Measurements from ENCODE around the gene SMG1.
"Not testable (repeated sequence)": the region's sequence is repeated elsewhere in the genome, so short reads cannot be mapped to it uniquely, and the experiment has no call there.

The SMG1 gene

GRCh38 chr16:18796377-18796776, 129.8 kb downstream of the SMG1 start:
- DNase-seq, result no peak

DNA sequence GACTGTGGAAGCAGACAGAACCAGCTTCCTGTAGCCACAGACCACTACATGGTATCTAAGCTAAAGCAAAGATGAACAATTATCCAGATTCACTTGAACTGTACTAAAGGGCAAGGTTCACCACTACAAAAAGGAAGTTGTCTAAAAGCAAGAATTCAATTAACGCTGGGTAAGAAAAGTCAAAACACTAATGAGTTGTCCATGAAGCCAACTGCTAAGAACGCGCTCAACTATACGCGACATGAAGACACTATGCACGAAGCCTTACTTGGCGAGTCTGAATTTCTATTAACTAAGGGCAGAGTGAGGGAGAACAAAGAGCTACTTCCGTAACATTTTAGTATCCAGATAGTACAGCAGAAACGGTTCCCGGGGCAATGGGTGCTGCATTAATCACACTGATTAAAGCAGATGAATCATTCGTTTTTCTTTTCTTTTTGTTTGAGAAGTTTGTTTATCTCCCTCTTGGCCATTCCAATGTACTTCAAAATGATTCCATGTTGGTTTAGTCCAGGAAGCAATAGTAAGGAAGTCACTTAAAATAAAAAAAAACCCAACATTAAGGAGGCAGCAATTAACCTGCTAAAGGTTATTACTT, 133.3 kb downstream of the SMG1 start:
- no peak for DNase-seq

DNA sequence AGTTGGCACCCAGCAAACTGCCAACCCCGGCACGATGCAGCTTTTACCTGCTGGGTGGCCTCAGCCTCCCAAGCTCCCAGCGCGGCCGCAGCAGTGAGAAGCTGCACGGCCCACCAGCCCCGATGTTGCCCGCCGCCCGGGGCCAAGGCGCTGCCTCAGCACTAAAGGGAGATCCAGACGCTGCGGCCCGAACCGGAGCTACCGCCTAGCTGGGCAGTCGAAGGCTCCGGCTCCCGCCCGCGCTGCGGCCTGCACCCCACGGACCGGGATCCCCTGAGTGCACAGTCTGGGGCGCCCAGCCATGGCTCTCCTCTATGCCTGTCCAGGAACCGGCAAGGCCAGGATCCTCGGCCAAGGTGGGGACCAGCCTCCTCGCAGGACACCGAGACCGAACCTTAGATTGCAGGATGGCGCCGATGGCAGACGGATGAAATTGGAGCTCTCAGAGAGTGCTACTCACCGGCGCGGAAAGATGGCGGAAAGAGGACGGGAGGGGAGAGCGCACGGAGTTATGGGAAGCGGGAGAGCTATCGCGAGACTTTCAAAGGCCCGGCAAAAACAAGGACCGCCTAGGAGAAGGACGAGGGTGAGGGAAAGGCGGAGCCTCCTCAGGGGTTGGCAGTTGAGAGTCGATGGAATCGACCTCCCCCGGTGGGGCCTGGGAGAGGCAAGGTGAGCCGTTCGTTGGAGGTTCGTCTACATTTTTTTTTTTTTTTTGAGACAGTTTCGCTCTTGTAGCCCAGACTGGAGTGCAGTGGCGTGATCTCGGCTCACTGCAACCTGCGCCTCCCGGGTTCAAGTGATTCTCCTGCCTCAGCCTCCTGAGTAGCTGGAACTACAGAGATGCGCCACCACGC, 136.1 kb downstream of the SMG1 start, which contains the start of gene RPS15A:
Gene RPS15A (minus strand): TSS at position 485 of the 857 bp plus-strand sequence. CDS start 1,221 bp downstream, outside the sequence.
- DNase-seq, result peak; percentile 97

DNA sequence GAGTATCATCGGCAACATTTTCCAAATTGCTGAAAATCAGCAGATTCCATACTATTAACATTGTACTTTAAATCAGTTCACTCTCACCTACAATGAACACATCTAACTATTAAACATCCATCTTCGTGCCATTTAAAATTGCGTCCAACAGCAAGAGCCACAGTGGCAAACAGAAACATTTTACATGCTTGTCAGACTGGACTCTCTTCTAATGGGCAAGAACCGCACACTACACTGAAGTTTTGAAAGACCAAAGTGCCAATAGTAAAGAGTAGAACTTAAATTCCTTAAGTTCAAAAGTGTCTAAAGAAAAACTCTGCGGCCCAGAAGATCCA, 136.7 kb downstream of the SMG1 start:
- DNase-seq, result no peak

DNA sequence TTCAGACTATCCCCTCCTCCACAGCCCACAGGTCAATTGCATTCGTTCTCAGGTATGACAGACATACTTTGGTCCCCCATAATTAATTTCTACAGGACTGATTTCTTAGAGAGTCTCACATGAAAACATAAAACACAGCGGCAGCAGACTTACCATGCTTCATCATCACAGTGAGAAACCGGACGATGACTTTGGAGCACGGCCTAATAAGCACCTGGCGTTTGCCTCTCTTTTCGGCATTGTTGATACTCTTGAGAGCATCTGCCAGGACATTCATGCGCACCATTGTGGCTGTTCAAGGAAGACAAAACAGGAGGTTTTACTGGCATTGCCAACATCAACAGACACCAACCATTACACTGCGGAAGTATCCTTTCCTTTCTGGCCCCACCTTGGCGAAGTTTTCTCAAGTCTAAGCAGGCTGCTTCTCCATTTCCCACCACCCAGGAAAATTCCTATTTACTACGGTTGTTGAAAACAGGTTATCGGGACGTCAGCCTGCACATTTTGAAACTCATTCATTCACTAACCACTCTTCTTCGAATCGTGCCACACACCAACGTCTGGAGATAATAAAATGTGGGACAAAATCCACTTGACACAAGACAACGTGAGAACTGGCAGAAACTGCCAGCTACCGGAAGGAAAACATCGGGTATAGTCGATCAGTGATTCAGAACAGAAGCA, 137.2 kb downstream of the SMG1 start:
- DNase-seq, result no peak

GRCh38 chr16:18784917-18785623, 141.1 kb downstream of the SMG1 start:
- no peak for DNase-seq

- no peak for DNase-seq
These were observed 142.5 kb downstream of the SMG1 start for GRCh38 chr16:18783430-18784341.

GRCh38 chr16:18782697-18783429, 143.3 kb downstream of the SMG1 start:
- DNase-seq, result peak; percentile 29

GRCh38 chr16:18781232-18781631, 145.0 kb downstream of the SMG1 start:
- DNase-seq, result not testable (repeated sequence)

DNA sequence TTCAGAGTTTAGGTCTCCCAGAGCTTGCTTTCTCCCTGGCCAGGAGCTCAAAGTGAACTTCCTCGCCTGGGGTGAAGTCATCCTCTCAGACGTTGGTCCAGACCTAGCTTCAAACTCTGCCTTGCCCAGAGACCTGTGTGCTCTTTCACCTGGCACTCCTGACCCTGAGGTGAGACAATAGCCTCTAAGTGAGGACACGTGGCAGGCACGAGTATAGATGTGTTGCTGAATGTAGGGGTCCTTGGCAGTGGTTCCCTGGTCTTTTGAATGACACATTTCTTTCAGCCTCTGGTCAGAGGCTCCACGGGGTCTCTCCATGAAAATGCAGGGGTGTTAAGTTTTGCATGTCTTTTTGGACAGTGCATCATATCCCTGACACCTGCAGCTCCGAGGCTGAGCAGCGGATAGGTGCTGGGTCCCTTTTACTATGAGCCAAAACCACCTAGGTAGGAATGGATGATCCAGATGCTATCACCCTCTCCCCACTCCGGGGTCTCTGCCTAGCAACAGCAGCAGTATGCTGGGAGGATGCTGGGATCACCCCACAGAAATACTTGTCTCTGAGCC, 145.7 kb downstream of the SMG1 start:
- DNase-seq, result not testable (repeated sequence)

GRCh38 chr16:18777664-18778063, 148.5 kb downstream of the SMG1 start:
- DNase-seq, result not testable (repeated sequence)

GRCh38 chr16:18776334-18776733, 149.9 kb downstream of the SMG1 start:
- not testable (repeated sequence) for DNase-seq

- not testable (repeated sequence) for DNase-seq
These were observed 151.6 kb downstream of the SMG1 start for GRCh38 chr16:18774651-18775050.

GRCh38 chr16:18772171-18772570, 154.0 kb downstream of the SMG1 start:
- DNase-seq, result not testable (repeated sequence)

- not testable (repeated sequence) for DNase-seq
These were observed 155.8 kb downstream of the SMG1 start for GRCh38 chr16:18770336-18770962.

DNA sequence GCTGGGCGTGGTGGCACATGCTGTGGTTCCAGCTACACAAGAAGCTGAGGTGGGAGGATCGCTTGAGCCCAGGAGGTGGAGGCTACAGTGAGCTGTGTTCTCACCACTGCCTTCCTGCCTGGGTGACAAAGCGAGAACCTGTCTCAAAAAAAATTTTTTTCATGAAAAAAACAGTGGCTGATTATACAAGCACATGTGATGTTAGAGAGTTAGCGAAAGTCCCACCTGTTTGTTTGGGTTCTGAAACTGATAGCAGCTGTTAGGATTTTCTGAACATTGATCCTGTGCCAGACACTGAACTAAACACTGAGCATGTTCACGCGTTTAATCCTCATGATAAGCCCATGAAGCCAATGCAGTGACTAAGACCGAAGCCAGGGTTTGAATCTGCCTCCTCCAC, 159.0 kb downstream of the SMG1 start:
- DNase-seq, result peak; percentile 75

- DNase-seq, result not testable (repeated sequence)
These were observed 163.5 kb downstream of the SMG1 start for GRCh38 chr16:18762713-18763112.

DNA sequence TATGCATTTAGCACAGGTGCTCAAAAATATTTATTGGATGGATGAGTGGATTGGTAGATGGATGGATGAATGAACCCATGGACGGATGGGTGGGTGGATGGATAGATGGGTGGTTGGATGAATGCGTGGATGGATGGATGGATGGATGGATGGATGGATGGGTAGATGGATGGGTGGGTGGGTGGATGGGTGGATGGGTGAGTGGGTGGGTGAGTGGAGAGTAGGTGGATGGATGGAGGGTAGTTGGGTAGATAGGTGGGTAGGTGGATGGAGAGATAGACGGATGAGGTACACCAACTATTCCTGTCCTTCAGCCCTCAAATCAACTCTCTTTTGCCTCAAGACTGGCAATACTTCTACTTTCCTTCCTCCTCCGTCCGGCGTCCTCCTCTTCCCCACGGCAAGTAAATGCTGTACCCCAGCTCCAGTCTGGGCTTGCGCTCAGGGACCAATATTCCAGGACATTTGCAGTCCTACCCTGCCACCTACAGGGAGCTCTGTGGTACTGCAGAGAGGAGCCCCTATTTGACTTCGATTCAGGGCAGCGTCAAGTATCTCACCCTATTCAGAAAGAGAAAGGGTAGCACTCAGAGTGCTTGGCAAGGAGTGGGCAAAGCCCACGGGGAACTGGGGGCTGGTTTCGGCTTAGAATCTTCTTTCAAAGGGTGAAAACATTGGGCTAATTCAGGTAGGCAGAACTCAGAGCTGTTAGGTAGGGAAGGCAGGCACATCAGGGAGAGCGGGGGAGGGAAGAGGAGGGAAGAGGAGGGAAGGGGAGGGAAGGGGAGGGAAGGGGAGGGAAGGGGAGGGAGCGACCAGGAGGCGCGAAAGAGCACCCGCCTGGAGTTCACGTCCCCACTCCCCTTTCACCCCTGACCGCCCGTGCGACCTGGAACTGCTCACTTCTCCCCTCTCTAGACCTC, 166.3 kb downstream of the SMG1 start:
- peak; percentile 68 for DNase-seq

Measured in CD4-positive, alpha-beta T cell treated with Interleukin-4 for 4 hours (primary cell).